ENCODE measurements around the gene TCF15. TPM values are rescaled to one million over a fixed set of nuclear protein-coding genes. Genes with fewer than 3 reads are reported as not detected.
A peak's percentile ranks its signal among the peaks of the same experiment; 100 is the strongest.

Gene TCF15
- total and polyA plus RNA-seq, 5 donors from 2014 or later, result not detected

GRCh38 chr20:561437-562231 is 48.5 kb downstream of the TCF15 start:
- Histone ChIP-seq H3K4me1 (ENCODE audit: control insufficient read depth, insufficient read depth, low read length, poor library complexity, severe bottlenecking) (no peaks in the 10 kb centered on the region), H3K36me3 (ENCODE audit: control insufficient read depth, insufficient read depth, low read length) (no peaks in the 10 kb centered on the region), H3K27me3 (ENCODE audit: control insufficient read depth, insufficient read depth, low read length) (peaks cover 3% of the 10 kb centered on the region), H3K4me3 (ENCODE audit: low read depth, low read length) (no peak overlapping the region), H3K9me3 (ENCODE audit: control insufficient read depth in 2 of 2, low read length in 2 of 2) (no peaks in the 10 kb centered on the region), H3K27ac (ENCODE audit: insufficient read depth, low read length, poor library complexity, severe bottlenecking) (no peak overlapping the region)
- Mint-ChIP-seq H3K4me3 (no peak overlapping the region), H3K36me3 (no peaks in the 10 kb centered on the region), H3K4me1 (no peaks in the 10 kb centered on the region), H3K27me3 (peaks cover 11% of the 10 kb centered on the region), H3K9me3 (no peaks in the 10 kb centered on the region), H3K27ac (no peak overlapping the region)
- ATAC-seq (ENCODE audit: low read depth in 2 of 2) (peak; percentile 42 to 50), DNase-seq (peak in 1 of 3 donors; percentile 61)

GRCh38 chr20:560680-561079 is 49.4 kb downstream of the TCF15 start:
- H3K4me3 Mint-ChIP-seq, result no peak overlapping the region
- DNase-seq (no peak), ATAC-seq (ENCODE audit: low read depth in 2 of 2) (no peak)
- no peak overlapping the region for H3K4me3 ChIP-seq (ENCODE audit: low read depth, low read length)
- peaks cover 14% of the 10 kb centered on the region for H3K27me3 Mint-ChIP-seq
- no peaks in the 10 kb centered on the region for H3K9me3 Mint-ChIP-seq
- H3K27ac ChIP-seq (ENCODE audit: insufficient read depth, low read length, poor library complexity, severe bottlenecking), result no peak overlapping the region
- H3K4me1 Mint-ChIP-seq, result no peaks in the 10 kb centered on the region
- H3K27me3 ChIP-seq (ENCODE audit: control insufficient read depth, insufficient read depth, low read length), result peaks cover 3% of the 10 kb centered on the region
- no peaks in the 10 kb centered on the region for H3K36me3 ChIP-seq (ENCODE audit: control insufficient read depth, insufficient read depth, low read length)
- H3K36me3 Mint-ChIP-seq, result no peaks in the 10 kb centered on the region
- no peak overlapping the region for H3K27ac Mint-ChIP-seq
- H3K4me1 ChIP-seq (ENCODE audit: control insufficient read depth, insufficient read depth, low read length, poor library complexity, severe bottlenecking), result no peaks in the 10 kb centered on the region
- H3K9me3 ChIP-seq (ENCODE audit: control insufficient read depth in 2 of 2, low read length in 2 of 2), result no peaks in the 10 kb centered on the region

GRCh38 chr20:558117-558516 is 52.0 kb downstream of the TCF15 start:
- ATAC-seq (ENCODE audit: low read depth in 2 of 2) (no peak), DNase-seq (no peak)
- H3K27ac ChIP-seq (ENCODE audit: insufficient read depth, low read length, poor library complexity, severe bottlenecking), result no peak overlapping the region
- Mint-ChIP-seq H3K36me3 (no peaks in the 10 kb centered on the region), H3K4me3 (no peak overlapping the region), H3K27ac (no peak overlapping the region), H3K9me3 (peaks cover 0 to 1% (median 0%) of the 10 kb centered on the region in 7 donors), H3K4me1 (no peaks in the 10 kb centered on the region), H3K27me3 (peaks cover 32% of the 10 kb centered on the region)
- H3K36me3 ChIP-seq (ENCODE audit: control insufficient read depth, insufficient read depth, low read length), result no peaks in the 10 kb centered on the region
- no peaks in the 10 kb centered on the region for H3K9me3 ChIP-seq (ENCODE audit: control insufficient read depth in 2 of 2, low read length in 2 of 2)
- H3K4me3 ChIP-seq (ENCODE audit: low read depth, low read length), result no peak overlapping the region
- H3K27me3 ChIP-seq (ENCODE audit: control insufficient read depth, insufficient read depth, low read length), result peaks cover 7% of the 10 kb centered on the region
- H3K4me1 ChIP-seq (ENCODE audit: control insufficient read depth, insufficient read depth, low read length, poor library complexity, severe bottlenecking), result no peaks in the 10 kb centered on the region

- no peak for ATAC-seq (ENCODE audit: low read depth in 2 of 2)
- Mint-ChIP-seq H3K27me3 (peaks cover 36% of the 10 kb centered on the region), H3K4me1 (no peaks in the 10 kb centered on the region), H3K9me3 (peaks cover 0 to 1% (median 0%) of the 10 kb centered on the region in 7 donors), H3K36me3 (peaks cover 4% of the 10 kb centered on the region), H3K27ac (no peak overlapping the region), H3K4me3 (no peak overlapping the region)
- Histone ChIP-seq H3K4me3 (ENCODE audit: low read depth, low read length) (no peak overlapping the region), H3K27me3 (ENCODE audit: control insufficient read depth, insufficient read depth, low read length) (peaks cover 7% of the 10 kb centered on the region), H3K4me1 (ENCODE audit: control insufficient read depth, insufficient read depth, low read length, poor library complexity, severe bottlenecking) (no peaks in the 10 kb centered on the region), H3K9me3 (ENCODE audit: control insufficient read depth in 2 of 2, low read length in 2 of 2) (no peaks in the 10 kb centered on the region), H3K27ac (ENCODE audit: insufficient read depth, low read length, poor library complexity, severe bottlenecking) (no peak overlapping the region), H3K36me3 (ENCODE audit: control insufficient read depth, insufficient read depth, low read length) (no peaks in the 10 kb centered on the region)
- no peak for DNase-seq
Observed at GRCh38 chr20:556984-557383, 53.1 kb downstream of the TCF15 start.

GRCh38 chr20:555976-556385 is 54.1 kb downstream of the TCF15 start:
- H3K4me1 ChIP-seq (ENCODE audit: control insufficient read depth, insufficient read depth, low read length, poor library complexity, severe bottlenecking), result no peaks in the 10 kb centered on the region
- Mint-ChIP-seq H3K9me3 (peaks cover 0 to 1% (median 0%) of the 10 kb centered on the region in 7 donors), H3K4me1 (no peaks in the 10 kb centered on the region), H3K36me3 (peaks cover 4% of the 10 kb centered on the region), H3K4me3 (no peak overlapping the region), H3K27me3 (peaks cover 40% of the 10 kb centered on the region), H3K27ac (no peak overlapping the region)
- H3K4me3 ChIP-seq (ENCODE audit: low read depth, low read length), result no peak overlapping the region
- H3K9me3 ChIP-seq (ENCODE audit: control insufficient read depth in 2 of 2, low read length in 2 of 2), result no peaks in the 10 kb centered on the region
- no peak for DNase-seq
- ATAC-seq (ENCODE audit: low read depth in 2 of 2), result no peak
- no peaks in the 10 kb centered on the region for H3K36me3 ChIP-seq (ENCODE audit: control insufficient read depth, insufficient read depth, low read length)
- no peak overlapping the region for H3K27ac ChIP-seq (ENCODE audit: insufficient read depth, low read length, poor library complexity, severe bottlenecking)
- peaks cover 8% of the 10 kb centered on the region for H3K27me3 ChIP-seq (ENCODE audit: control insufficient read depth, insufficient read depth, low read length)

Other genes with a start within 250 kb of the TCF15 start
- gene TRIB3, start 229.5 kb downstream of the TCF15 start, total RNA-seq, result 6.0 TPM
- gene TRIB3, start 229.5 kb downstream of the TCF15 start, polyA plus RNA-seq, result 10 to 100 TPM; 15.0 to 22.6 (median 19.6) TPM
- 93.9 TPM for gene RBCK1, start 202.0 kb downstream of the TCF15 start, total RNA-seq
- 100 to 1,000 TPM in 1 of 4 donors, 10 to 100 TPM in 3; 87.5 to 115 (median 91.8) TPM for gene RBCK1, start 202.0 kb downstream of the TCF15 start, polyA plus RNA-seq
- gene TBC1D20, start 147.8 kb downstream of the TCF15 start, total RNA-seq, result 30.2 TPM
- 10 to 100 TPM; 16.4 to 23.2 (median 18.2) TPM for gene TBC1D20, start 147.8 kb downstream of the TCF15 start, polyA plus RNA-seq
- gene CSNK2A1, start 66.5 kb downstream of the TCF15 start, total RNA-seq, result 65.3 TPM
- gene CSNK2A1, start 66.5 kb downstream of the TCF15 start, polyA plus RNA-seq, result 10 to 100 TPM; 49.6 to 57.5 (median 52.2) TPM
- 3.2 TPM for gene SRXN1, start 42.9 kb upstream of the TCF15 start, total RNA-seq
- gene SRXN1, start 42.9 kb upstream of the TCF15 start, polyA plus RNA-seq, result 10 to 100 TPM in 3 of 4 donors, 1 to 10 TPM in 1; 7.5 to 15.1 (median 13.1) TPM
- gene SCRT2, start 65.5 kb upstream of the TCF15 start, total RNA-seq, result not detected
- not detected for gene SCRT2, start 65.5 kb upstream of the TCF15 start, polyA plus RNA-seq
- not detected for gene SLC52A3, start 158.2 kb upstream of the TCF15 start, total RNA-seq
- not detected for gene SLC52A3, start 158.2 kb upstream of the TCF15 start, polyA plus RNA-seq
- gene FAM110A, start 223.4 kb upstream of the TCF15 start, total RNA-seq, result 27.5 TPM
- 10 to 100 TPM; 24.6 to 36.5 (median 31.7) TPM for gene FAM110A, start 223.4 kb upstream of the TCF15 start, polyA plus RNA-seq